Measurements from ENCODE around the gene GRK6.

DNA sequence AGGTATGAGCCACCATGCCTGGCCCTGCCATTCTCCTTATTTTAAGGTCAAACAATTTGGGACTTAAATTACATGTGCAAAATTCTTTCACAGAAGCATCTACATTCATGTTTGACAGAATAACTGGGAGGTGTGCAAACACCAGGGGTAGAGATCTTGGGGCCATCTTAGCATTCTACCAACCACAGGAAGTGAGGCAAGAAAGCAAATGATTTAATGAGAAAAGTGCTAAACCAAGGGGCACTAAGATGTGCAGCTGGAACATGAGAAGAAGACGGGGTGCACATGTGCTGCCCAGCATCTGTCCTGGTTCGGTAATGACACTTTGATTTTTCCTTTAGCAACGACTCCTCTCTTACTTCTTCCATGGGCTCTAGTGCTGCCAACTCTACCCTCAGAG, 15.9 kb upstream of the GRK6 start:
- TF ChIP-seq, protein P1, sequence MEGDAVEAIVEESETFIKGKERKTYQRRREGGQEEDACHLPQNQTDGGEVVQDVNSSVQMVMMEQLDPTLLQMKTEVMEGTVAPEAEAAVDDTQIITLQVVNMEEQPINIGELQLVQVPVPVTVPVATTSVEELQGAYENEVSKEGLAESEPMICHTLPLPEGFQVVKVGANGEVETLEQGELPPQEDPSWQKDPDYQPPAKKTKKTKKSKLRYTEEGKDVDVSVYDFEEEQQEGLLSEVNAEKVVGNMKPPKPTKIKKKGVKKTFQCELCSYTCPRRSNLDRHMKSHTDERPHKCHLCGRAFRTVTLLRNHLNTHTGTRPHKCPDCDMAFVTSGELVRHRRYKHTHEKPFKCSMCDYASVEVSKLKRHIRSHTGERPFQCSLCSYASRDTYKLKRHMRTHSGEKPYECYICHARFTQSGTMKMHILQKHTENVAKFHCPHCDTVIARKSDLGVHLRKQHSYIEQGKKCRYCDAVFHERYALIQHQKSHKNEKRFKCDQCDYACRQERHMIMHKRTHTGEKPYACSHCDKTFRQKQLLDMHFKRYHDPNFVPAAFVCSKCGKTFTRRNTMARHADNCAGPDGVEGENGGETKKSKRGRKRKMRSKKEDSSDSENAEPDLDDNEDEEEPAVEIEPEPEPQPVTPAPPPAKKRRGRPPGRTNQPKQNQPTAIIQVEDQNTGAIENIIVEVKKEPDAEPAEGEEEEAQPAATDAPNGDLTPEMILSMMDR (conservative IDR thresholded peaks at IDR 0.05 in 1 of 2, IDR thresholded peaks at IDR 0.05 in 1 of 2; ENCODE audit: extremely low read depth in 1 of 2, insufficient read depth in 1 of 2, low read depth in 1 of 2, low read length in 2 of 2) = no peak
- no peak for TF ChIP-seq EZH2 (IDR thresholded peaks at IDR 0.05; ENCODE audit: borderline replicate concordance, low read length)

Data from mammary epithelial cell (primary cell).